A673 (cell line): ENCODE data around the gene SETX.

Experiments
- EZH2 ChIP-seq: fragments of 200-600 bp; sonication (generic); IDR thresholded peaks from 2 replicates; pipeline ENCODE4 v1.6.1; 2017; ENCODE audit warnings: borderline replicate concordance, low read depth, mild to moderate bottlenecking, mixed read lengths, antibody characterized with exemption, low read length; ENCODE audit not compliant: poor library complexity, severe bottlenecking
- TF ChIP-seq, protein P1 (sequence below): fragments of 300-800, 200-600 bp; sonication (generic); conservative IDR thresholded peaks from 2 replicates; pipeline ENCODE4 v1.5.1; 2017; ENCODE audit warnings: low read depth, mild to moderate bottlenecking, antibody characterized with exemption, low read length, moderate library complexity, mixed read lengths

DNA sequence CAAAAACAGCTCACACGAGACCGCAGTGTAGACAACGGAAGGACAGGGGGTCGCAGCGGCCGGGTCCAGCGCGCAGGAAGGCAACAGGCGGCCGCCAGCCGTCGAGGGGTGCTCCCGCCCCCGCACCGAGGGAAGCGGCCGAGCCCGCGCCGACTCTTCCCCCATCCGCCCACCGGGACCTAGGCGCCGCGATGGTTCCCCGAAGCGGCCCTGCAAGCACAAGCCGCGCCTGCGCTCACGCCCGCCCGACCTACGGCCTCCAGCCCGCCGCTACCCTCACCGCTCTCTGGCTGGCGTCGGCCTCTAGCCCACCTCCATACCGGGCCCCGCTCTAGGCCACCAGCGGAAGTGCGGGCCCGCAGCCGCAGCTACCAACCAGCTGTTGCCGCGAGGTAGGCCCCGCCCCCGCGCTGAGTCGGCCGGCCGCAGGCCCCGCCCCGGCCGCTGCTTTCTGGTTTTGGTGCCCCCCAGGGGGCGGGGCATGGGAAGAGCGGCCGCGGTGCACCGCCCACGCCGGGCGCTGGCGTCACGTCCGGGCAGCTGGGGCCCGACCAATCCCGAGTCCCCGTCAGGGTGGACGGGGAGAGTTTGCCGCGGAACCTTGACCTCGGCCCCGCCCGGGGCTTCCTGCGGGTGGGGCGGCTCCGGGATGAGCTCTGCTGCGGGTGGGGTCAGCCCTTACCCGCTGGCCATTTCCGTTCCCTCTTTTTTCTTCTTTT is at the start of gene SETX:
- TF ChIP-seq, protein P1, sequence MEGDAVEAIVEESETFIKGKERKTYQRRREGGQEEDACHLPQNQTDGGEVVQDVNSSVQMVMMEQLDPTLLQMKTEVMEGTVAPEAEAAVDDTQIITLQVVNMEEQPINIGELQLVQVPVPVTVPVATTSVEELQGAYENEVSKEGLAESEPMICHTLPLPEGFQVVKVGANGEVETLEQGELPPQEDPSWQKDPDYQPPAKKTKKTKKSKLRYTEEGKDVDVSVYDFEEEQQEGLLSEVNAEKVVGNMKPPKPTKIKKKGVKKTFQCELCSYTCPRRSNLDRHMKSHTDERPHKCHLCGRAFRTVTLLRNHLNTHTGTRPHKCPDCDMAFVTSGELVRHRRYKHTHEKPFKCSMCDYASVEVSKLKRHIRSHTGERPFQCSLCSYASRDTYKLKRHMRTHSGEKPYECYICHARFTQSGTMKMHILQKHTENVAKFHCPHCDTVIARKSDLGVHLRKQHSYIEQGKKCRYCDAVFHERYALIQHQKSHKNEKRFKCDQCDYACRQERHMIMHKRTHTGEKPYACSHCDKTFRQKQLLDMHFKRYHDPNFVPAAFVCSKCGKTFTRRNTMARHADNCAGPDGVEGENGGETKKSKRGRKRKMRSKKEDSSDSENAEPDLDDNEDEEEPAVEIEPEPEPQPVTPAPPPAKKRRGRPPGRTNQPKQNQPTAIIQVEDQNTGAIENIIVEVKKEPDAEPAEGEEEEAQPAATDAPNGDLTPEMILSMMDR: no peak
- no peak for TF ChIP-seq EZH2
